CD4-positive, alpha-beta T cell (primary cell): ENCODE data around the gene ISG20. TPM values are rescaled to one million over a fixed set of nuclear protein-coding genes. Genes with fewer than 3 reads are reported as not detected.

Experiments used
- ATAC-seq: fragments of 200-7000 bp; cut with Tn5 transposase; one replicate; pipeline ENCODE4 v1.10.0; 2022; ENCODE audit warnings: mild to moderate bottlenecking; ENCODE audit not compliant: poor library complexity
- CTCF ChIA-PET: fragments of 350-600 bp; sonication (Branson Sonifier 250); formaldehyde crosslinking; loops from one replicate; lab custom pipeline; 2021; ENCODE audit warnings: antibody characterized with exemption, inconsistent platforms; lab: Charles Lee
- POLR2A ChIA-PET: fragments of 350-600 bp; sonication (Branson Sonifier 250); formaldehyde crosslinking; loops from one replicate; lab custom pipeline; 2021; ENCODE audit warnings: antibody characterized with exemption, inconsistent platforms; lab: Charles Lee
- DNase-seq, 14 experiments: peaks; one replicate each; pipeline ENCODE4 v3.0.0-alpha.2; 2013 to 2020; ENCODE audit warnings: mixed read lengths in 2 of 14
- H3K27ac ChIP-seq, 2 donors: one replicate each; pipeline versions ENCODE4 v1.5.1 to v1.7.0; 2013; ENCODE audit warnings: low read length in 2 of 2, low read depth in 1 of 2, mild to moderate bottlenecking in 1 of 2
- H3K27me3 ChIP-seq, 2 experiments: 1 replicate in 1 of 2; 2 replicates in 1 of 2; pipeline versions ENCODE4 v1.6.1 to v1.7.0; 2013; ENCODE audit warnings: low read length in 2 of 2, control low read depth in 1 of 2, mild to moderate bottlenecking in 1 of 2, moderate library complexity in 1 of 2; ENCODE audit not compliant: insufficient read depth in 2 of 2, control insufficient read depth in 1 of 2
- H3K36me3 ChIP-seq: one replicate; pipeline ENCODE4 v1.6.1; 2013; ENCODE audit warnings: low read length, control low read depth; ENCODE audit not compliant: insufficient read depth
- H3K4me1 ChIP-seq: one replicate; pipeline ENCODE4 v1.6.1; 2013; ENCODE audit warnings: low read length, control low read depth; ENCODE audit not compliant: insufficient read depth
- H3K4me3 ChIP-seq: one replicate; pipeline ENCODE4 v1.5.1; 2013; ENCODE audit warnings: mild to moderate bottlenecking, low read length, moderate library complexity
- H3K9me3 ChIP-seq, 2 experiments: 1 replicate in 1 of 2; 2 replicates in 1 of 2; pipeline versions ENCODE4 v1.6.1 to v1.7.0; 2013; ENCODE audit warnings: low read length in 2 of 2, mild to moderate bottlenecking in 2 of 2, control low read depth in 1 of 2, moderate library complexity in 1 of 2; ENCODE audit not compliant: control insufficient read depth in 1 of 2, insufficient read depth in 1 of 2
- H3K27ac Mint-ChIP-seq: one replicate; pipeline ENCODE4 v1.8.0; 2020; ENCODE audit warnings: mixed read lengths
- H3K27me3 Mint-ChIP-seq: one replicate; pipeline ENCODE4 v1.8.0; 2021; ENCODE audit warnings: mixed read lengths
- H3K36me3 Mint-ChIP-seq: one replicate; pipeline ENCODE4 v1.8.0; 2021; ENCODE audit warnings: low read depth, mixed read lengths
- H3K4me1 Mint-ChIP-seq: one replicate; pipeline ENCODE4 v1.8.0; 2021; ENCODE audit warnings: low read depth, mixed read lengths
- H3K4me3 Mint-ChIP-seq: one replicate; pipeline ENCODE4 v1.8.0; 2020; ENCODE audit warnings: mild to moderate bottlenecking, mixed read lengths
- H3K9me3 Mint-ChIP-seq: one replicate; pipeline ENCODE4 v1.8.0; 2020; ENCODE audit warnings: mixed read lengths
- intact Hi-C, 2 experiments: fragments of 100-400 bp; cut with DNase I in 1 of 2; cut with micrococcal nuclease in 1 of 2; formaldehyde crosslinking; loops; one replicate each; pipeline versions ENCODE4 v1.15.1 to v1.9.0; 2023 to 2025; cut with DNase I, micrococcal nuclease
- total RNA-seq, 174 experiments: library from RNA in 2 of 174; stranded (reverse) in 2 of 174; gene quantifications; one replicate each; pipeline ENCODE4 v1.2.3 and lab custom pipeline; 2021 to 2026
- TF ChIP-seq, protein P1 (sequence below): fragments of 200-600 bp; IDR thresholded peaks from one replicate; pipeline ENCODE4 v1.8.0; 2022; ENCODE audit warnings: antibody characterized with exemption, mild to moderate bottlenecking

ISG20 gene
- total RNA-seq, 2 experiments from 2014 or later: 152 to 157 TPM

DNA sequence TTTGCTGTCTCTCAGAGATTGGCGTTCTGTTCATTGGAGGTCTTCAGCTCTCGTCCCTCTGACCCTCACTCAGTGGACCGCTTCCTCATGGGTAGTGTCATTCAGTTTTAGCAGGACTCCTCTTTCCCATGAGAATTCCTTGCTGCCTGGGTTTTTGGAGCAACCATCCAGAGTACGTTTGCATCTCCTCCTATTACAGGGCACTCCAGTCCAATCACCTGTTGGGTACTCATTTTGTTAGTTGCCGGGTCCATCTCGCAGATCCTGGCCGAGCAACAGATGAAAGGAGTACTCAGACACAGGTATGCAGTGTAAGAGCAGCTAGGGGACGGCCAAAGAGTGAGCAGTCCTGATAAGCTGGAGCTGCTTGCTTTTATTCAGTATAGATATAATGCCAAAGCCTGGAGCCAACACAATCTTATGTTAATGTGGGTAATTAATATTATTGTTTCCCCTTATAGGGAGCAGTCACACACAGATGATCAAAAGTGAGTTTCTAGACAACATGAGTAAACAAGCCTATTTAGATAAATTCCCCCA, 49.6 kb downstream of the ISG20 start:
- Mint-ChIP-seq H3K36me3 (no peaks in the 10 kb centered on the region), H3K4me1 (no peaks in the 10 kb centered on the region), H3K27ac (no peak overlapping the region), H3K9me3 (no peaks in the 10 kb centered on the region), H3K4me3 (no peak overlapping the region), H3K27me3 (peaks cover 19% of the 10 kb centered on the region)
- ChIA-PET POLR2A (no interaction called here), CTCF (no interaction called here)
- Histone ChIP-seq H3K9me3 (no peaks in the 10 kb centered on the region), H3K27me3 (peaks cover 0 to 11% of the 10 kb centered on the region in 2 experiments), H3K4me3 (no peak overlapping the region), H3K36me3 (no peaks in the 10 kb centered on the region), H3K4me1 (peaks cover 2% of the 10 kb centered on the region), H3K27ac (no peak overlapping the region)
- intact Hi-C loops: no loop called here
- no peak for DNase-seq
- no peak for ATAC-seq
- TF ChIP-seq, protein P1, sequence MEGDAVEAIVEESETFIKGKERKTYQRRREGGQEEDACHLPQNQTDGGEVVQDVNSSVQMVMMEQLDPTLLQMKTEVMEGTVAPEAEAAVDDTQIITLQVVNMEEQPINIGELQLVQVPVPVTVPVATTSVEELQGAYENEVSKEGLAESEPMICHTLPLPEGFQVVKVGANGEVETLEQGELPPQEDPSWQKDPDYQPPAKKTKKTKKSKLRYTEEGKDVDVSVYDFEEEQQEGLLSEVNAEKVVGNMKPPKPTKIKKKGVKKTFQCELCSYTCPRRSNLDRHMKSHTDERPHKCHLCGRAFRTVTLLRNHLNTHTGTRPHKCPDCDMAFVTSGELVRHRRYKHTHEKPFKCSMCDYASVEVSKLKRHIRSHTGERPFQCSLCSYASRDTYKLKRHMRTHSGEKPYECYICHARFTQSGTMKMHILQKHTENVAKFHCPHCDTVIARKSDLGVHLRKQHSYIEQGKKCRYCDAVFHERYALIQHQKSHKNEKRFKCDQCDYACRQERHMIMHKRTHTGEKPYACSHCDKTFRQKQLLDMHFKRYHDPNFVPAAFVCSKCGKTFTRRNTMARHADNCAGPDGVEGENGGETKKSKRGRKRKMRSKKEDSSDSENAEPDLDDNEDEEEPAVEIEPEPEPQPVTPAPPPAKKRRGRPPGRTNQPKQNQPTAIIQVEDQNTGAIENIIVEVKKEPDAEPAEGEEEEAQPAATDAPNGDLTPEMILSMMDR: no peak

DNA sequence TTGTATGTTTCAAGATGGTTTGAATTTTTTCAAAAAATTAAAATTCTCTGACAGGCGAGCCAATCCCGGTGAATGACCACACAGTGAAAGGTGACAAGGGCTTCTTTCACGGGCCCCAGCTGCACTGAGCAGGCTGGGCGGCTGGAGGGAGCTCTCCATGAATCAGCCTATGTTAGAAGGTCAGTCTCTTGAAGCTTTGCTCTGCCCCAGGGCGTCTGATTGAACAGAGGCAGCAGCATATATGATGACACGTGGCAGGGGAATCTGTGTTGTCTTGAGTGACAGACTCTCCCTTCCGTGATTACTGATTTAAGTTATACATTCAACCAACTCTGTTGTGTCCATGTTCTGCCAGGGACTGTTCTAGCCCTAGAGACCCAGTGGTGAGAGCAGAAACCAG, 51.5 kb downstream of the ISG20 start:
- ChIA-PET CTCF (no interaction called here), POLR2A (no interaction called here)
- Histone ChIP-seq H3K9me3 (no peaks in the 10 kb centered on the region), H3K36me3 (no peaks in the 10 kb centered on the region), H3K27me3 (peaks cover 0 to 11% of the 10 kb centered on the region in 2 experiments), H3K27ac (no peak overlapping the region), H3K4me3 (no peak overlapping the region), H3K4me1 (peaks cover 2% of the 10 kb centered on the region)
- TF ChIP-seq, protein P1: no peak
- H3K27ac Mint-ChIP-seq: no peak overlapping the region
- no peaks in the 10 kb centered on the region for H3K9me3 Mint-ChIP-seq
- H3K4me1 Mint-ChIP-seq: no peaks in the 10 kb centered on the region
- ATAC-seq (no peak), DNase-seq (no peak)
- peaks cover 19% of the 10 kb centered on the region for H3K27me3 Mint-ChIP-seq
- no peaks in the 10 kb centered on the region for H3K36me3 Mint-ChIP-seq
- H3K4me3 Mint-ChIP-seq: no peak overlapping the region
- intact Hi-C loops: no loop called here

GRCh38 chr15:88693191-88693590, 54.4 kb downstream of the ISG20 start:
- no peak for ATAC-seq
- no peaks in the 10 kb centered on the region for H3K9me3 ChIP-seq
- H3K27me3 ChIP-seq: peaks cover 0 to 11% of the 10 kb centered on the region in 2 experiments
- H3K4me1 Mint-ChIP-seq: no peaks in the 10 kb centered on the region
- no peak overlapping the region for H3K27ac ChIP-seq
- no peaks in the 10 kb centered on the region for H3K36me3 ChIP-seq
- H3K36me3 Mint-ChIP-seq: no peaks in the 10 kb centered on the region
- TF ChIP-seq, protein P1: no peak
- peaks cover 2% of the 10 kb centered on the region for H3K4me1 ChIP-seq
- intact Hi-C loops: loop anchor here in 1 of 2 experiments (1.0 kb wide), 1 partner anchor 12 kb away; no protein-coding TSS in a partner anchor
- no peaks in the 10 kb centered on the region for H3K9me3 Mint-ChIP-seq
- POLR2A ChIA-PET: no interaction called here
- no peak overlapping the region for H3K4me3 ChIP-seq
- CTCF ChIA-PET: no interaction called here
- H3K4me3 Mint-ChIP-seq: no peak overlapping the region
- no peak overlapping the region for H3K27ac Mint-ChIP-seq
- peaks cover 19% of the 10 kb centered on the region for H3K27me3 Mint-ChIP-seq
- no peak for DNase-seq
